NCI-H748 (cell line): Measurements from ENCODE around the gene LAMA1.

Experiments used
- DNase-seq: peaks from one replicate; lab custom pipeline; 2025; ENCODE audit not compliant: unreplicated experiment; lab: John Stamatoyannopoulos, UW

LAMA1 gene

GRCh38 chr18:6994056-6994770, 123.4 kb downstream of the LAMA1 start:
- DNase-seq, result no peak

- DNase-seq, result no peak
Observed at GRCh38 chr18:6992761-6993160, 124.8 kb downstream of the LAMA1 start.

- DNase-seq, result no peak
Observed at GRCh38 chr18:6983366-6983765, 134.2 kb downstream of the LAMA1 start.

- no peak for DNase-seq
Observed at GRCh38 chr18:6982398-6982797, 135.2 kb downstream of the LAMA1 start.

- DNase-seq, result no peak
Observed at GRCh38 chr18:6980363-6980762, 137.2 kb downstream of the LAMA1 start.

- DNase-seq, result no peak
Observed at GRCh38 chr18:6979954-6980353, 137.6 kb downstream of the LAMA1 start.

GRCh38 chr18:6976935-6977334, 140.7 kb downstream of the LAMA1 start:
- DNase-seq, result no peak

- no peak for DNase-seq
Observed at GRCh38 chr18:6975084-6975483, 142.5 kb downstream of the LAMA1 start.

GRCh38 chr18:6971823-6972478, 145.6 kb downstream of the LAMA1 start:
- no peak for DNase-seq

GRCh38 chr18:6963452-6964097, 154.0 kb downstream of the LAMA1 start:
- no peak for DNase-seq

GRCh38 chr18:6962571-6963451, 154.8 kb downstream of the LAMA1 start:
- DNase-seq, result peak; percentile 19

GRCh38 chr18:6961331-6961730, 156.3 kb downstream of the LAMA1 start:
- DNase-seq, result no peak

- DNase-seq, result no peak
Observed at GRCh38 chr18:6960656-6961055, 156.9 kb downstream of the LAMA1 start.

- DNase-seq, result no peak
Observed at GRCh38 chr18:6960124-6960523, 157.5 kb downstream of the LAMA1 start.

- no peak for DNase-seq
Observed at GRCh38 chr18:6959110-6959509, 158.5 kb downstream of the LAMA1 start.

GRCh38 chr18:6956999-6957398, 160.6 kb downstream of the LAMA1 start:
- no peak for DNase-seq

- no peak for DNase-seq
Observed at GRCh38 chr18:6956495-6956894, 161.1 kb downstream of the LAMA1 start.

GRCh38 chr18:6955304-6955703, 162.3 kb downstream of the LAMA1 start:
- no peak for DNase-seq

- DNase-seq, result no peak
Observed at GRCh38 chr18:6954501-6954900, 163.1 kb downstream of the LAMA1 start.

- DNase-seq, result no peak
Observed at GRCh38 chr18:6951336-6952090, 166.1 kb downstream of the LAMA1 start.

GRCh38 chr18:6950641-6951040, 167.0 kb downstream of the LAMA1 start:
- DNase-seq, result no peak
